Naive thymus-derived CD4-positive, alpha-beta T cell (primary cell): ENCODE results near the gene TIMP3. TPM values are rescaled to one million over a fixed set of nuclear protein-coding genes. Genes with fewer than 3 reads are reported as not detected.

Experiments
- ATAC-seq: fragments of 150-1000 bp; cut with Tn5 transposase; 2 replicates; pipeline ENCODE4 v1.10.0; 2021; ENCODE audit warnings: mild to moderate bottlenecking, moderate library complexity
- CTCF ChIA-PET: fragments of 350-600 bp; sonication (Branson Sonifier 250); formaldehyde crosslinking; loops from one replicate; lab custom pipeline; 2021; ENCODE audit warnings: antibody characterized with exemption; lab: Charles Lee
- POLR2A ChIA-PET: fragments of 350-600 bp; sonication (Branson Sonifier 250); formaldehyde crosslinking; loops from one replicate; lab custom pipeline; 2021; ENCODE audit warnings: antibody characterized with exemption, inconsistent platforms; lab: Charles Lee
- DNase-seq, 9 donors: peaks; one replicate each; pipeline versions ENCODE4 v3.0.0 to v3.0.0-alpha.2; 2020 to 2022; ENCODE audit warnings: mixed read lengths in 1 of 9
- H3K27ac ChIP-seq: one replicate; pipeline ENCODE4 v1.7.0; 2013; ENCODE audit warnings: mild to moderate bottlenecking, low read depth, low read length, moderate library complexity
- H3K27me3 ChIP-seq, 2 donors: one replicate each; pipeline ENCODE4 v1.7.0; 2013; ENCODE audit warnings: low read length in 2 of 2, mild to moderate bottlenecking in 2 of 2, moderate library complexity in 2 of 2; ENCODE audit not compliant: control insufficient read depth in 2 of 2, insufficient read depth in 2 of 2
- H3K36me3 ChIP-seq, 3 experiments: 1 replicate in 2 of 3; 2 replicates in 1 of 3; pipeline ENCODE4 v1.7.0; 2013; ENCODE audit warnings: low read length in 3 of 3, mild to moderate bottlenecking in 3 of 3, moderate library complexity in 1 of 3; ENCODE audit not compliant: insufficient read depth in 3 of 3, control insufficient read depth in 2 of 3
- H3K4me1 ChIP-seq, 2 donors: one replicate each; pipeline ENCODE4 v1.7.0; 2013; ENCODE audit warnings: low read length in 2 of 2, mild to moderate bottlenecking in 2 of 2, moderate library complexity in 1 of 2; ENCODE audit not compliant: control insufficient read depth in 2 of 2, insufficient read depth in 2 of 2
- H3K4me3 ChIP-seq: 2 replicates; pipeline ENCODE4 v1.7.0; 2013; ENCODE audit warnings: mild to moderate bottlenecking, low read length
- H3K9me3 ChIP-seq, 3 experiments: 1 replicate in 2 of 3; 2 replicates in 1 of 3; pipeline ENCODE4 v1.7.0; 2013; ENCODE audit warnings: low read length in 3 of 3; ENCODE audit not compliant: control insufficient read depth in 2 of 3
- H3K27ac Mint-ChIP-seq, 9 donors: one replicate each; pipeline ENCODE4 v1.8.0; 2020 to 2022; ENCODE audit warnings: mixed read lengths in 9 of 9, mild to moderate bottlenecking in 8 of 9, moderate library complexity in 5 of 9, inconsistent platforms in 2 of 9
- H3K27me3 Mint-ChIP-seq, 5 donors: one replicate each; pipeline ENCODE4 v1.8.0; 2021 to 2022; ENCODE audit warnings: mixed read lengths in 5 of 5, mild to moderate bottlenecking in 1 of 5
- H3K36me3 Mint-ChIP-seq, 5 donors: one replicate each; pipeline ENCODE4 v1.8.0; 2020 to 2022; ENCODE audit warnings: mixed read lengths in 5 of 5, mild to moderate bottlenecking in 3 of 5, inconsistent platforms in 1 of 5
- H3K4me1 Mint-ChIP-seq, 7 donors: one replicate each; pipeline ENCODE4 v1.8.0; 2020 to 2022; ENCODE audit warnings: mixed read lengths in 7 of 7, mild to moderate bottlenecking in 3 of 7, inconsistent platforms in 1 of 7
- H3K4me3 Mint-ChIP-seq, 10 donors: one replicate each; pipeline ENCODE4 v1.8.0; 2020 to 2022; ENCODE audit warnings: mild to moderate bottlenecking in 10 of 10, mixed read lengths in 10 of 10, moderate library complexity in 6 of 10, inconsistent platforms in 2 of 10
- H3K9me3 Mint-ChIP-seq, 11 donors: one replicate each; pipeline ENCODE4 v1.8.0; 2020 to 2022; ENCODE audit warnings: mixed read lengths in 11 of 11, mild to moderate bottlenecking in 4 of 11, inconsistent platforms in 1 of 11, moderate library complexity in 1 of 11
- intact Hi-C, 2 donors: fragments of 100-400 bp; cut with micrococcal nuclease; formaldehyde crosslinking; loops; one replicate each; pipeline ENCODE4 v1.15.1; 2023
- polyA plus RNA-seq, 2 donors: library from polyadenylated mRNA; unstranded; fragments of 300-500 nt; fragmentation: Illumina TruSeq; gene quantifications; one replicate each; pipeline ENCODE4 v1.2.3, GENCODE V29; 2021
- total RNA-seq, 6 experiments: library from RNA in 5 of 6; stranded (reverse) in 5 of 6; gene quantifications; 1 replicate in 5 of 6; 2 replicates in 1 of 6; pipeline ENCODE4 v1.2.3 and lab custom pipeline; 2021 to 2026

TIMP3 gene
- total and polyA plus RNA-seq, 7 experiments from 2014 or later, result 0.05 to 0.95 (median 0.37) TPM; not detected in 3

- POLR2A ChIA-PET, result no interaction called here
- H3K9me3 ChIP-seq, result no peaks in the 10 kb centered on the region
- Mint-ChIP-seq H3K4me1 (peaks cover 0 to 23% (median 13%) of the 10 kb centered on the region in 7 donors), H3K27ac (no peak overlapping the region), H3K27me3 (peaks cover 0 to 6% (median 0%) of the 10 kb centered on the region in 5 donors), H3K36me3 (no peaks in the 10 kb centered on the region), H3K9me3 (no peaks in the 10 kb centered on the region), H3K4me3 (no peak overlapping the region)
- no peaks in the 10 kb centered on the region for H3K27me3 ChIP-seq
- intact Hi-C loops, result no loop called here
- no peak for DNase-seq
- H3K4me1 ChIP-seq, result peaks cover 0 to 6% of the 10 kb centered on the region in 2 donors
- H3K36me3 ChIP-seq, result no peaks in the 10 kb centered on the region
- CTCF ChIA-PET, result no interaction called here
- H3K4me3 ChIP-seq, result no peak overlapping the region
- ATAC-seq, result no peak
- H3K27ac ChIP-seq, result no peak overlapping the region
These were observed 75.7 kb downstream of the TIMP3 start for GRCh38 chr22:32877196-32877595.

- ATAC-seq (no peak), DNase-seq (no peak)
- no peaks in the 10 kb centered on the region for H3K36me3 Mint-ChIP-seq
- peak overlapping the region in 5 of 9 donors; percentile 21 to 89 (median 81) for H3K27ac Mint-ChIP-seq
- peaks cover 0 to 6% of the 10 kb centered on the region in 2 donors for H3K4me1 ChIP-seq
- H3K4me3 Mint-ChIP-seq, result no peak overlapping the region
- H3K27ac ChIP-seq, result no peak overlapping the region
- H3K4me3 ChIP-seq, result no peak overlapping the region
- POLR2A ChIA-PET, result no interaction called here
- no peaks in the 10 kb centered on the region for H3K27me3 ChIP-seq
- H3K9me3 Mint-ChIP-seq, result no peaks in the 10 kb centered on the region
- peaks cover 0 to 31% (median 19%) of the 10 kb centered on the region in 7 donors for H3K4me1 Mint-ChIP-seq
- H3K9me3 ChIP-seq, result no peaks in the 10 kb centered on the region
- H3K36me3 ChIP-seq, result no peaks in the 10 kb centered on the region
- CTCF ChIA-PET, result no interaction called here
- intact Hi-C loops, result no loop called here
- peaks cover 0 to 6% (median 0%) of the 10 kb centered on the region in 5 donors for H3K27me3 Mint-ChIP-seq
These were observed 78.0 kb downstream of the TIMP3 start for GRCh38 chr22:32879550-32879949.

- intact Hi-C loops, result loop anchor here in 1 of 2 donors (5.0 kb wide), 1 partner anchor 908 kb away; no protein-coding TSS in a partner anchor
- CTCF ChIA-PET, result no interaction called here
- POLR2A ChIA-PET, result no interaction called here
- H3K36me3 ChIP-seq, result no peaks in the 10 kb centered on the region
- H3K9me3 ChIP-seq, result no peaks in the 10 kb centered on the region
- H3K27ac ChIP-seq, result no peak overlapping the region
- H3K4me3 ChIP-seq, result no peak overlapping the region
- ATAC-seq (no peak), DNase-seq (no peak)
- Mint-ChIP-seq H3K9me3 (no peaks in the 10 kb centered on the region), H3K27ac (peak overlapping the region in 7 of 9 donors; percentile 21 to 89 (median 68)), H3K4me3 (peak overlapping the region in 3 of 10 donors; percentile 13 to 67 (median 16)), H3K36me3 (no peaks in the 10 kb centered on the region), H3K4me1 (peaks cover 0 to 31% (median 19%) of the 10 kb centered on the region in 7 donors), H3K27me3 (peaks cover 0 to 6% (median 0%) of the 10 kb centered on the region in 5 donors)
- H3K4me1 ChIP-seq, result peaks cover 0 to 6% of the 10 kb centered on the region in 2 donors
- H3K27me3 ChIP-seq, result no peaks in the 10 kb centered on the region
These were observed 78.6 kb downstream of the TIMP3 start for GRCh38 chr22:32880061-32880460.

- intact Hi-C loops, result loop anchor here in 1 of 2 donors (5.0 kb wide), 1 partner anchor 908 kb away; no protein-coding TSS in a partner anchor
- H3K27ac ChIP-seq, result no peak overlapping the region
- no peaks in the 10 kb centered on the region for H3K9me3 ChIP-seq
- H3K27me3 Mint-ChIP-seq, result peaks cover 0 to 6% (median 0%) of the 10 kb centered on the region in 5 donors
- DNase-seq (no peak), ATAC-seq (no peak)
- ChIA-PET CTCF (no interaction called here), POLR2A (no interaction called here)
- no peaks in the 10 kb centered on the region for H3K36me3 Mint-ChIP-seq
- H3K9me3 Mint-ChIP-seq, result no peaks in the 10 kb centered on the region
- H3K4me3 Mint-ChIP-seq, result peak overlapping the region in 4 of 10 donors; percentile 61 to 81 (median 74)
- H3K4me3 ChIP-seq, result no peak overlapping the region
- H3K36me3 ChIP-seq, result no peaks in the 10 kb centered on the region
- peak overlapping the region in 7 of 9 donors; percentile 57 to 89 (median 87) for H3K27ac Mint-ChIP-seq
- H3K4me1 Mint-ChIP-seq, result peaks cover 0 to 31% (median 19%) of the 10 kb centered on the region in 7 donors
- peaks cover 0 to 6% of the 10 kb centered on the region in 2 donors for H3K4me1 ChIP-seq
- H3K27me3 ChIP-seq, result no peaks in the 10 kb centered on the region
These were observed 79.0 kb downstream of the TIMP3 start for GRCh38 chr22:32880505-32880892.

GRCh38 chr22:32880893-32881596 is 79.5 kb downstream of the TIMP3 start:
- Mint-ChIP-seq H3K27me3 (peaks cover 0 to 6% (median 0%) of the 10 kb centered on the region in 5 donors), H3K27ac (peak overlapping the region in 8 of 9 donors; percentile 57 to 87 (median 82)), H3K9me3 (no peaks in the 10 kb centered on the region), H3K4me1 (peaks cover 0 to 31% (median 19%) of the 10 kb centered on the region in 7 donors), H3K36me3 (no peaks in the 10 kb centered on the region), H3K4me3 (peak overlapping the region in 9 of 10 donors; percentile 7 to 87 (median 80))
- Histone ChIP-seq H3K27ac (peak overlapping the region; percentile 58), H3K4me1 (peaks cover 0 to 6% of the 10 kb centered on the region in 2 donors), H3K27me3 (no peaks in the 10 kb centered on the region), H3K9me3 (no peaks in the 10 kb centered on the region), H3K36me3 (no peaks in the 10 kb centered on the region), H3K4me3 (no peak overlapping the region)
- intact Hi-C loops, result loop anchor here in 1 of 2 donors (5.0 kb wide), 1 partner anchor 909 kb away; no protein-coding TSS in a partner anchor
- DNase-seq (peak in 6 of 9 donors; percentile 6 to 38 (median 23)), ATAC-seq (peak; percentile 56)
- POLR2A ChIA-PET, result no interaction called here
- CTCF ChIA-PET, result no interaction called here

GRCh38 chr22:32882360-32882755 is 80.9 kb downstream of the TIMP3 start:
- H3K4me1 Mint-ChIP-seq, result peaks cover 0 to 31% (median 19%) of the 10 kb centered on the region in 7 donors
- peak overlapping the region in 8 of 9 donors; percentile 71 to 87 (median 82) for H3K27ac Mint-ChIP-seq
- no peaks in the 10 kb centered on the region for H3K36me3 ChIP-seq
- H3K9me3 ChIP-seq, result no peaks in the 10 kb centered on the region
- peaks cover 0 to 6% (median 0%) of the 10 kb centered on the region in 5 donors for H3K27me3 Mint-ChIP-seq
- DNase-seq (peak in 1 of 9 donors; percentile 1), ATAC-seq (no peak)
- H3K4me1 ChIP-seq, result peaks cover 0 to 6% of the 10 kb centered on the region in 2 donors
- intact Hi-C loops, result loop anchor here in 1 of 2 donors (5.0 kb wide), 1 partner anchor 910 kb away; no protein-coding TSS in a partner anchor
- ChIA-PET CTCF (no interaction called here), POLR2A (no interaction called here)
- no peaks in the 10 kb centered on the region for H3K27me3 ChIP-seq
- H3K27ac ChIP-seq, result peak overlapping the region; percentile 58
- no peaks in the 10 kb centered on the region for H3K9me3 Mint-ChIP-seq
- peak overlapping the region; percentile 53 for H3K4me3 ChIP-seq
- no peaks in the 10 kb centered on the region for H3K36me3 Mint-ChIP-seq
- peak overlapping the region in 9 of 10 donors; percentile 54 to 87 (median 80) for H3K4me3 Mint-ChIP-seq
